Osteoblast (primary cell): ENCODE data around the gene SNAI1. TPM values are rescaled to one million over a fixed set of nuclear protein-coding genes. Genes with fewer than 3 reads are reported as not detected.
"Not testable (repeated sequence)": the region's sequence is repeated elsewhere in the genome, so short reads cannot be mapped to it uniquely, and the experiment has no call there.

Experiments used
- DNase-seq: peaks from one replicate; pipeline ENCODE4 v3.0.0; 2011; ENCODE audit warnings: low spot score, mixed read lengths; ENCODE audit not compliant: insufficient read length; ENCODE audit errors: missing footprints
- H2AFZ ChIP-seq: 2 replicates; pipeline ENCODE4 v1.6.0; 2011; ENCODE audit warnings: mild to moderate bottlenecking, low read length
- H3K27ac ChIP-seq: 2 replicates; pipeline ENCODE4 v1.5.1; 2011; ENCODE audit warnings: mild to moderate bottlenecking, low read depth, low read length, moderate library complexity
- H3K27me3 ChIP-seq: 2 replicates; pipeline ENCODE4 v1.6.0; 2012; ENCODE audit warnings: mild to moderate bottlenecking, control low read depth, inconsistent platforms, low read length, moderate library complexity; ENCODE audit not compliant: insufficient read depth
- H3K36me3 ChIP-seq: 2 replicates; pipeline ENCODE4 v1.5.1; 2011; ENCODE audit warnings: mild to moderate bottlenecking, low read length, control low read depth, moderate library complexity; ENCODE audit not compliant: insufficient read depth
- H3K4me1 ChIP-seq: 2 replicates; pipeline ENCODE4 v1.5.1; 2011; ENCODE audit warnings: mild to moderate bottlenecking, low read length, control low read depth, moderate library complexity; ENCODE audit not compliant: insufficient read depth
- H3K4me2 ChIP-seq: 2 replicates; pipeline ENCODE4 v1.6.0; 2011; ENCODE audit warnings: mild to moderate bottlenecking, low read length; ENCODE audit not compliant: insufficient read depth
- H3K4me3 ChIP-seq: fragments of 200-600 bp; sonication (generic); 3 replicates; pipeline ENCODE4 v1.5.1; 2012; ENCODE audit warnings: mild to moderate bottlenecking, low read length, inconsistent platforms; ENCODE audit not compliant: insufficient read depth
- H3K79me2 ChIP-seq: 2 replicates; pipeline ENCODE4 v1.6.0; 2012; ENCODE audit warnings: mild to moderate bottlenecking, low read length, control low read depth, inconsistent platforms; ENCODE audit not compliant: insufficient read depth
- H3K9me3 ChIP-seq: 2 replicates; pipeline ENCODE4 v1.5.1; 2011; ENCODE audit warnings: low read depth, low read length, control low read depth
- H4K20me1 ChIP-seq: 2 replicates; pipeline ENCODE4 v1.6.0; 2012; ENCODE audit warnings: mild to moderate bottlenecking, low read length, control low read depth; ENCODE audit not compliant: insufficient read depth
- CTCF ChIP-seq: IDR thresholded peaks from 2 replicates; pipeline ENCODE4 v1.5.1; 2011; ENCODE audit warnings: mild to moderate bottlenecking, low read depth, low read length, moderate library complexity; ENCODE audit errors: extremely low read depth
- total RNA-seq: library from RNA; depleted of rRNA; stranded (reverse); fragments of >200 nt; gene quantifications from 2 replicates; pipeline ENCODE4 v1.2.3, GENCODE V29; 2012

Gene SNAI1
- total RNA-seq, 1 donor, result 1.8 TPM

- Histone ChIP-seq H3K4me1 (peaks cover 22% of the 10 kb centered on the region), H2AFZ (no peak overlapping the region), H4K20me1 (no peaks in the 10 kb centered on the region), H3K79me2 (no peaks in the 10 kb centered on the region), H3K27me3 (no peaks in the 10 kb centered on the region), H3K4me3 (no peak overlapping the region), H3K27ac (no peak overlapping the region), H3K4me2 (no peak overlapping the region), H3K36me3 (no peaks in the 10 kb centered on the region), H3K9me3 (no peaks in the 10 kb centered on the region)
- no peak for DNase-seq
- no peak for TF ChIP-seq CTCF
Measured at GRCh38 chr20:49993301-49993751, 10.5 kb downstream of the SNAI1 start.

GRCh38 chr20:49995586-49995985 is 12.8 kb downstream of the SNAI1 start:
- DNase-seq, result no peak
- no peaks in the 10 kb centered on the region for H4K20me1 ChIP-seq
- TF ChIP-seq CTCF, result no peak
- peaks cover under 1% of the 10 kb centered on the region for H3K4me1 ChIP-seq
- no peak overlapping the region for H3K27ac ChIP-seq
- H3K36me3 ChIP-seq, result no peaks in the 10 kb centered on the region
- no peak overlapping the region for H2AFZ ChIP-seq
- H3K4me3 ChIP-seq, result no peak overlapping the region
- no peaks in the 10 kb centered on the region for H3K79me2 ChIP-seq
- H3K4me2 ChIP-seq, result no peak overlapping the region
- no peaks in the 10 kb centered on the region for H3K27me3 ChIP-seq
- H3K9me3 ChIP-seq, result no peaks in the 10 kb centered on the region

DNA sequence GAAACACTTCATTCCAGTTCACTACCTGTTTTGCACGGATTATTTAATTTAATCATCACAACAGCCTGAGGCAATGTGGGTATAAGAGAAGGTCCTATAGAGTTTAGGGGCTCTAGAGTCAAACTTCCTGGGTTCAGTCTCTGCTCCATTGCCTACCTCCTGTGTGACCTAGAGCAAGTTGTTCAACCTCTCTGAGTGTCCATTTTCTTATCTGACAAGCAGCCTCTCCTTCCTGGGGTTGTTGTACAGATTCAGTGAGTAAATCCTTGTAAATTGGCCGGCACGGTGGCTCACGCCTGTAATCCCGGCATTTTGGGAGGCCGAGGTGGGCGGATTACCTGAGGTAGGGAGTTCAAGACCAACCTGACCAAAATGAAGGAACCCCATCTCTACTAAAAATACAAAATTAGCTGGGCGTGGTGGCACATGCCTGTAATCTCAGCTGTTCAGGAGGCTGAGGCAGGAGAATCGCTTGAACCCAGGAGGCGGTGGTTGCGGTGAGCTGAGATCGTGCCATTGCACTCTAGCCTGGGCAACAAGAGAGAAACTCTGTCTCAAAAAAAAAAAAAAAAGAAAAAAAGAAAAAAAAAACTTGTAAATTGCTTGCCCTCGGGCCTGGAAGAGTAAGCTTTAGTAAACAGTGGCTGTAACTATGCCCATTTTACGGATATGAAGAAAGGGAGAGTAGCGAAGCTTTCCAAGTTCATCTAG is 15.9 kb downstream of the SNAI1 start:
- H3K9me3 ChIP-seq, result not testable (repeated sequence)

DNA sequence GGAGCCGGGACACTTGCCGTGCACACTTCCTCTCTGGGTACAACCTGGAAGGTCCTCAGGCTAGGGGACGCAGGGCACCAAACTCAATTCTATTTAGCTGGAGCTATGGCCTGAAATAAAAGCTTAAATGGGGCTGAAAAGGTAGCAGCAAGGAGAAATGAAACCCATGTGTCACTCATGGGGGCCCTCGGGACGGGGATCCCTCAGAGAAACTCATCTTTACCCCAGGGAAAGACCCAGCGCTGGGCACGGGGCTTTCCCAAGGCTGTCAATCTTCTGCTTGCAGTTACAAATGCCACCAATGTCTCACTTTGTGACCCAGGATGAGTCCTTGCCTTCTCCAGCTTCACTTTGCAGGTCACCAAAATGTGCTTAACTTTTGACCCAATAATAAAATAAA is 16.5 kb downstream of the SNAI1 start:
- no peak for DNase-seq
- Histone ChIP-seq H3K4me1 (peaks cover 3% of the 10 kb centered on the region), H4K20me1 (no peaks in the 10 kb centered on the region), H3K27ac (no peak overlapping the region), H3K79me2 (no peaks in the 10 kb centered on the region), H3K4me3 (no peak overlapping the region), H3K4me2 (no peak overlapping the region), H2AFZ (no peak overlapping the region), H3K36me3 (no peaks in the 10 kb centered on the region), H3K9me3 (no peaks in the 10 kb centered on the region), H3K27me3 (no peaks in the 10 kb centered on the region)
- TF ChIP-seq CTCF, result no peak

More for the DNA sequence above, 15.9 kb downstream of the SNAI1 start:
- not testable (repeated sequence) for H3K4me1 ChIP-seq, H3K79me2 ChIP-seq, H4K20me1 ChIP-seq, H3K27ac ChIP-seq, H2AFZ ChIP-seq, H3K4me2 ChIP-seq, H3K27me3 ChIP-seq, H3K4me3 ChIP-seq, H3K36me3 ChIP-seq
- peak; percentile 18 for DNase-seq

GRCh38 chr20:50000548-50001222 is 17.9 kb downstream of the SNAI1 start:
- H4K20me1 ChIP-seq, H3K4me2 ChIP-seq, H3K4me3 ChIP-seq, H3K36me3 ChIP-seq, H3K27ac ChIP-seq, H3K79me2 ChIP-seq, H3K27me3 ChIP-seq, H3K9me3 ChIP-seq, H3K4me1 ChIP-seq: not testable (repeated sequence)
- DNase-seq, result peak; percentile 31
- peak overlapping the region; percentile 66 for H2AFZ ChIP-seq
